Heart right ventricle (tissue), 16 donors: ENCODE data around the gene CRISP2. TPM values are rescaled to one million over a fixed set of nuclear protein-coding genes. Genes with fewer than 3 reads are reported as not detected.

Experiments used
- ATAC-seq, 8 donors: fragments of 200-7000 bp; cut with Tn5 transposase; one replicate each; pipeline ENCODE4 v1.9.1; 2020; ENCODE audit warnings: mild to moderate bottlenecking in 8 of 8, moderate library complexity in 8 of 8, moderate number of reproducible peaks in 1 of 8
- DNase-seq, 2 donors: peaks; one replicate each; pipeline ENCODE4 v3.0.0-alpha.2; 2020
- H3K27ac ChIP-seq, 10 donors: fragments of 200-600 bp; sonication (generic) in 2 of 10; one replicate each; pipeline versions ENCODE4 v1.5.0 to v1.8.0; 2020 to 2022; ENCODE audit warnings: mild to moderate bottlenecking in 3 of 10
- H3K27me3 ChIP-seq, 7 donors: fragments of 200-600 bp; one replicate each; pipeline ENCODE4 v1.8.0; 2021 to 2022; ENCODE audit warnings: mild to moderate bottlenecking in 2 of 7
- H3K36me3 ChIP-seq, 9 donors: fragments of 200-600 bp; sonication (generic) in 1 of 9; one replicate each; pipeline versions ENCODE4 v1.5.0 to v1.8.0; 2020 to 2022; ENCODE audit warnings: mild to moderate bottlenecking in 2 of 9
- H3K4me1 ChIP-seq, 9 donors: fragments of 200-600 bp; sonication (generic) in 1 of 9; one replicate each; pipeline versions ENCODE4 v1.5.0 to v1.8.0; 2020 to 2022; ENCODE audit warnings: mild to moderate bottlenecking in 4 of 9
- H3K4me3 ChIP-seq, 10 donors: fragments of 200-600 bp; sonication (generic) in 2 of 10; one replicate each; pipeline versions ENCODE4 v1.5.0 to v1.8.0; 2020 to 2022; ENCODE audit warnings: mild to moderate bottlenecking in 7 of 10, moderate library complexity in 2 of 10
- H3K9me3 ChIP-seq, 11 donors: fragments of 200-600 bp in 10 of 11; sonication (generic) in 2 of 11; one replicate each; pipeline versions ENCODE4 v1.5.0 to v1.8.0; 2013 to 2022; ENCODE audit warnings: mild to moderate bottlenecking in 2 of 11, control low read depth in 1 of 11, moderate library complexity in 1 of 11
- CTCF ChIP-seq, 9 donors: fragments of 200-600 bp; sonication (generic) in 2 of 9; IDR thresholded peaks; one replicate each; pipeline versions ENCODE4 v1.5.0 to v1.8.0; 2021 to 2022; ENCODE audit warnings: antibody characterized with exemption in 9 of 9, mild to moderate bottlenecking in 5 of 9, moderate library complexity in 1 of 9
- WGBS, 2 donors: extraction: QIAGEN DNeasy Blood & Tissue Kit; methylation state at CpG; one replicate each; pipeline ENCODE4 v1.1.7; 2013; ENCODE audit warnings: inconsistent platforms in 1 of 2; 5-methylcytosine and 5-hydroxymethylcytosine counted together
- intact Hi-C, 10 donors: fragments of 100-400 bp; cut with DNase I; formaldehyde crosslinking; loops; one replicate each; pipeline versions ENCODE4 v1.11.1 to v1.14.2; 2022
- polyA plus RNA-seq, 2 donors: library from polyadenylated mRNA; stranded (reverse); fragments of 200-250 nt; gene quantifications; one replicate each; pipeline ENCODE4 v1.2.3, GENCODE V29; 2013
- total RNA-seq, 10 donors: library from RNA; stranded (reverse); fragmentation: NEBNext Ultra II Directional in 3 of 10; extraction: Animal tissue kit (Norgen Biotek cat#: 25700) in 3 of 10; gene quantifications; one replicate each; pipeline versions ENCODE4 v1.2.1 to v1.2.4, GENCODE V29; 2021 to 2023
- donor health status: Arrhythmogenic right ventricular cardiomyopathy.
- donor health status: ischemic (EF 13 %, LVEDD 7.1; RV severe dilation, severe dysfunction).
- donor health status: healthy with polysubstance abuse.
- donor health status: DM: no; HTN: yes; CAD: no.
- donor health status: DM: no; HTN: no; CAD: no.
- donor health status: ischemic (EF 25% LVEDD 6.9; RV normal size, moderate dysfunction).
- donor health status: ischemic (EF 25% LVEDD 5.7; RV mildly dilated, moderate dysfunction).
- donor health status: healthy.
- donor health status: DM: yes; HTN: yes; CAD: no.
- donor health status: Ischemic cardiomyopathy.
- donor health status: ischemic (EF 35%, LVEDD 5.7; RV mildly dilated, moderate dysfunction).
- donor health status: nonischemic (EF 11% LVEDD 7.7; RV severe dilation, severe dysfunction).
- donor health status: DM: yes; HTN: yes; CAD: no.
- donor health status: PGD.
- donor health status: ischemic (EF 29% LVEDD 5.4; RV normal size, mild dysfunction).
- donor health status: nonischemic (EF 23%, LVEDD 6.1; RV moderate dilation, normal function).

Gene CRISP2
- total and polyA plus RNA-seq, 12 donors, result not detected

GRCh38 chr6:49646130-49646824, 67.1 kb downstream of the CRISP2 start:
- intact Hi-C loops, result no loop called here
- Histone ChIP-seq H3K27me3 (no peaks in the 10 kb centered on the region), H3K4me1 (no peaks in the 10 kb centered on the region), H3K36me3 (no peaks in the 10 kb centered on the region), H3K4me3 (no peak overlapping the region), H3K27ac (no peak overlapping the region), H3K9me3 (no peaks in the 10 kb centered on the region)
- 79 to 84% methylated on average over 3 of the region's 3 CpGs for WGBS, 2 donors
- ATAC-seq (no peak), DNase-seq (no peak)
- no peak for TF ChIP-seq CTCF (IDR thresholded peaks at IDR 0.05)

- ATAC-seq, result no peak
- H3K27me3 ChIP-seq, result no peaks in the 10 kb centered on the region
- intact Hi-C loops, result no loop called here
These were observed 68.2 kb downstream of the CRISP2 start for GRCh38 chr6:49645139-49645538.

More at GRCh38 chr6:49645139-49645538, 68.2 kb downstream of the CRISP2 start:
- 71 to 88% methylated on average over 3 of the region's 3 CpGs for WGBS, 2 donors
- Histone ChIP-seq H3K4me3 (no peak overlapping the region), H3K9me3 (no peaks in the 10 kb centered on the region), H3K4me1 (no peaks in the 10 kb centered on the region), H3K36me3 (no peaks in the 10 kb centered on the region), H3K27ac (no peak overlapping the region)
- no peak for DNase-seq
- no peak for TF ChIP-seq CTCF (IDR thresholded peaks at IDR 0.05)

Other genes starting within 250 kb of the CRISP2 start
- not detected for gene GLYATL3, start 213.6 kb downstream of the CRISP2 start, total RNA-seq
- not detected for gene GLYATL3, start 213.6 kb downstream of the CRISP2 start, polyA plus RNA-seq
- gene C6orf141, start 162.9 kb downstream of the CRISP2 start, total RNA-seq, result under 1 TPM in 5 of 10 donors, not detected in 5; 0.16 to 0.85 (median 0.56) TPM
- gene C6orf141, start 162.9 kb downstream of the CRISP2 start, polyA plus RNA-seq, result 1 to 10 TPM in 1 of 2 donors, under 1 TPM in 1; 0.62 to 1.5 TPM
- gene RHAG, start 76.7 kb downstream of the CRISP2 start, total RNA-seq, result under 1 TPM in 5 of 10 donors, not detected in 5; 0.12 to 0.66 (median 0.38) TPM
- under 1 TPM; 0.41 to 0.95 TPM for gene RHAG, start 76.7 kb downstream of the CRISP2 start, polyA plus RNA-seq
- gene CRISP3, start 30.8 kb upstream of the CRISP2 start, total RNA-seq, result 1 to 10 TPM in 1 of 10 donors, not detected in 9; 1.3 TPM
- gene CRISP3, start 30.8 kb upstream of the CRISP2 start, polyA plus RNA-seq, result under 1 TPM in 1 of 2 donors, not detected in 1; 0.06 TPM
- gene PGK2, start 73.7 kb upstream of the CRISP2 start, total RNA-seq, result not detected
- gene PGK2, start 73.7 kb upstream of the CRISP2 start, polyA plus RNA-seq, result not detected
- gene CRISP1, start 153.0 kb upstream of the CRISP2 start, total RNA-seq, result not detected
- gene CRISP1, start 153.0 kb upstream of the CRISP2 start, polyA plus RNA-seq, result not detected